Measurements from ENCODE around the gene SNAP91. TPM values are rescaled to one million over a fixed set of nuclear protein-coding genes. Genes with fewer than 3 reads are reported as not detected.

The SNAP91 gene
- total RNA-seq, 4 donors from 2014 or later = 0.13 TPM; not detected in 3

- Histone ChIP-seq H3K4me1 (no peaks in the 10 kb centered on the region), H3K9me3 (no peaks in the 10 kb centered on the region), H3K4me3 (no peak overlapping the region), H3K27ac (no peak overlapping the region), H3K27me3 (no peaks in the 10 kb centered on the region), H3K36me3 (no peaks in the 10 kb centered on the region)
- TF ChIP-seq POLR2A (IDR thresholded peaks at IDR 0.05) (no peak), CTCF (IDR thresholded peaks at IDR 0.05 in 4 of 5, conservative IDR thresholded peaks at IDR 0.05 in 1 of 5) (no peak)
- in situ Hi-C loops (cut with MboI; ENCODE audit: low sequenced_read_pairs in 4 of 4) (loop anchor here in 1 of 4 donors (25.0 kb wide), 1 partner anchor 443 kb away; the partner anchor contains the start of genes DOP1A and UBE3D), intact Hi-C loops (cut with DNase I; ENCODE audit: low total_unique reads) (no loop called here)
- ATAC-seq = no peak
- DNase-seq = no peak
Measured at GRCh38 chr6:83505356-83505755, 203.5 kb downstream of the SNAP91 start.

Other genes with a start within 250 kb of the SNAP91 start
- gene PRSS35, start 196.6 kb downstream of the SNAP91 start, total RNA-seq = under 1 TPM in 1 of 4 donors, not detected in 3; 0.36 TPM
- gene RIPPLY2, start 144.3 kb upstream of the SNAP91 start, total RNA-seq = not detected
- 10 to 100 TPM in 2 of 4 donors, 1 to 10 TPM in 2; 8.5 to 13.2 (median 10.2) TPM for gene CYB5R4, start 150.6 kb upstream of the SNAP91 start, total RNA-seq

Data from gastrocnemius medialis (tissue), 4 donors.